BE2C (cell line): ENCODE measurements around the gene PPP1R37.
A peak's percentile ranks its signal among the peaks of the same experiment; 100 is the strongest.

ENCODE experiments used
- DNase-seq: peaks from one replicate; pipeline ENCODE4 v3.0.0-alpha.2; 2020
- H3K27me3 ChIP-seq: fragments of 250-450 bp; sonication (Bioruptor Pico); 2 replicates; pipeline ENCODE4 v1.5.1; 2020; ENCODE audit warnings: mild to moderate bottlenecking
- H3K36me3 ChIP-seq: fragments of 250-450 bp; sonication (Bioruptor Pico); 2 replicates; pipeline ENCODE4 v1.5.1; 2020; ENCODE audit warnings: mild to moderate bottlenecking
- H3K4me1 ChIP-seq: fragments of 250-450 bp; sonication (Bioruptor Pico); 2 replicates; pipeline ENCODE4 v1.5.1; 2020
- H3K4me3 ChIP-seq: 2 replicates; pipeline ENCODE4 v1.5.1; 2011; ENCODE audit warnings: low read depth, low read length
- H3K9me3 ChIP-seq: fragments of 250-450 bp; sonication (Bioruptor Pico); 2 replicates; pipeline ENCODE4 v1.5.1; 2020
- CTCF ChIP-seq: IDR thresholded peaks from 2 replicates; pipeline ENCODE4 v1.5.1; 2012; ENCODE audit warnings: mild to moderate bottlenecking, low read depth, low read length

PPP1R37 gene

GRCh38 chr19:45121827-45122345 is 28.9 kb downstream of the PPP1R37 start:
- no peak for DNase-seq
- Histone ChIP-seq H3K4me1 (peaks cover 23% of the 10 kb centered on the region), H3K27me3 (no peaks in the 10 kb centered on the region), H3K4me3 (no peak overlapping the region), H3K9me3 (no peaks in the 10 kb centered on the region), H3K36me3 (no peaks in the 10 kb centered on the region; the same call in 1 of the 2 replicates)
- no peak for TF ChIP-seq CTCF

- TF ChIP-seq CTCF, result no peak
- Histone ChIP-seq H3K4me3 (no peak overlapping the region), H3K4me1 (peaks cover 17% of the 10 kb centered on the region), H3K27me3 (no peaks in the 10 kb centered on the region), H3K36me3 (no peaks in the 10 kb centered on the region), H3K9me3 (no peaks in the 10 kb centered on the region)
- no peak for DNase-seq
Observed at GRCh38 chr19:45122832-45123231, 29.9 kb downstream of the PPP1R37 start.

- no peak for DNase-seq
- H3K4me1 ChIP-seq, result peaks cover 17% of the 10 kb centered on the region
- H3K36me3 ChIP-seq, result no peaks in the 10 kb centered on the region
- H3K4me3 ChIP-seq, result no peak overlapping the region
- no peaks in the 10 kb centered on the region for H3K9me3 ChIP-seq
- H3K27me3 ChIP-seq, result no peaks in the 10 kb centered on the region
- no peak for TF ChIP-seq CTCF
Observed at GRCh38 chr19:45123440-45123850, 30.5 kb downstream of the PPP1R37 start.

- no peak for DNase-seq
- H3K9me3 ChIP-seq, result no peaks in the 10 kb centered on the region
- no peak for TF ChIP-seq CTCF
- H3K27me3 ChIP-seq, result no peaks in the 10 kb centered on the region
- H3K36me3 ChIP-seq, result no peaks in the 10 kb centered on the region
- no peak overlapping the region for H3K4me3 ChIP-seq
- peaks cover 17% of the 10 kb centered on the region for H3K4me1 ChIP-seq
Observed at GRCh38 chr19:45124021-45124420, 31.0 kb downstream of the PPP1R37 start.

- Histone ChIP-seq H3K27me3 (no peaks in the 10 kb centered on the region), H3K9me3 (no peaks in the 10 kb centered on the region), H3K4me1 (peaks cover 17% of the 10 kb centered on the region), H3K36me3 (no peaks in the 10 kb centered on the region), H3K4me3 (no peak overlapping the region)
- DNase-seq, result no peak
- TF ChIP-seq CTCF, result no peak
Observed at GRCh38 chr19:45125360-45125759, 32.4 kb downstream of the PPP1R37 start.

- H3K4me3 ChIP-seq, result no peak overlapping the region
- H3K27me3 ChIP-seq, result no peaks in the 10 kb centered on the region
- H3K4me1 ChIP-seq, result peaks cover 17% of the 10 kb centered on the region
- no peaks in the 10 kb centered on the region for H3K9me3 ChIP-seq
- peak; percentile 82 for DNase-seq
- TF ChIP-seq CTCF, result peak; percentile 87
- no peaks in the 10 kb centered on the region for H3K36me3 ChIP-seq
Observed at GRCh38 chr19:45125975-45126493, 33.1 kb downstream of the PPP1R37 start.
